Hepatic stellate cell (primary cell): Measurements from ENCODE around the gene SORL1.
"Not testable (repeated sequence)": the region's sequence is repeated elsewhere in the genome, so short reads cannot be mapped to it uniquely, and the experiment has no call there.

ENCODE experiments used
- DNase-seq: peaks from one replicate; pipeline ENCODE4 v3.0.0; 2011; ENCODE audit warnings: low spot score

Gene SORL1

DNA sequence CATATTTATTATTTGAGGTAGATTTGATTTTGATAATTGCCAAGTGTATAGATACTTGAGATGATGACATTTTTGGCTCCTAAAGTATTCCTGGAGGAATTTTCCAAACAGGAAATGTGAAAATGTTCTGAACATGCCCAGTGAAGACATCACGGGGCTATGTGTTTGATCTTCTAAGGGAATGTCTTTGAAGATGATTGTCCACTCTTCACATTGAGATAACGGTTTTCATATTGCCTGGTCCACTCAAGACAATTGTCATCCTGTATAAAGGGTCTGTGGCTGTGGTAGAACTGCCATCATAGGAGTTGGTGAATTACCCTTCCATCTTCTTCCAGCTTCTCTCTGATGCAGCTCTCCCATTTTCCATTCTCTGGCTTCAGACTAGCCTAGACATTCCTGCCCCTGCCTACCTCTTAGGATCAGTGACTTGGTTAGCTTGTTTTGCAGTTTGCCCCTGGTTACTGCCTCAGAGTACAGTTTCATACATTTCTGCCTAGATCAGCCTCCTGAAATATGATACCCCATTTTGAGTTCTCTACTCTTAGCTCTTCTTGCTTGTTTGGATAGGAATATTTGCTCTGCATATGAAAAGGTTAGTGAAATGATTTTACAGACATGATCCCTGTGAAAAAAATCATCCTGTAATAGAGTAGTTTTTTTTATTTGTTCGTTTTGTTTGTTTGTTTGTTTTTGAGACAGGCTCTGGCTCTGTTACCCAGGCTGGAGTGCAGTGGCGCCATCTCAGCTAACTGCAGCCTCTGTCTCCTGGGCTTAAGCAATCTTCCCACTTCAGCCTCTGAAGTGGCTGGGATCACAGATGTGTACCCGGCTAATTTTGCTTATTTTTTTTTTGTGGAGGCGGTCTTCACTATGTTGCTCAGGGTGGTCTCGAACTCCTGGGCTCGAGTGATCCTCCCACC lies 112.0 kb downstream of the SORL1 start:
- DNase-seq, result no peak

GRCh38 chr11:121564948-121565684 lies 113.0 kb downstream of the SORL1 start:
- DNase-seq, result no peak

DNA sequence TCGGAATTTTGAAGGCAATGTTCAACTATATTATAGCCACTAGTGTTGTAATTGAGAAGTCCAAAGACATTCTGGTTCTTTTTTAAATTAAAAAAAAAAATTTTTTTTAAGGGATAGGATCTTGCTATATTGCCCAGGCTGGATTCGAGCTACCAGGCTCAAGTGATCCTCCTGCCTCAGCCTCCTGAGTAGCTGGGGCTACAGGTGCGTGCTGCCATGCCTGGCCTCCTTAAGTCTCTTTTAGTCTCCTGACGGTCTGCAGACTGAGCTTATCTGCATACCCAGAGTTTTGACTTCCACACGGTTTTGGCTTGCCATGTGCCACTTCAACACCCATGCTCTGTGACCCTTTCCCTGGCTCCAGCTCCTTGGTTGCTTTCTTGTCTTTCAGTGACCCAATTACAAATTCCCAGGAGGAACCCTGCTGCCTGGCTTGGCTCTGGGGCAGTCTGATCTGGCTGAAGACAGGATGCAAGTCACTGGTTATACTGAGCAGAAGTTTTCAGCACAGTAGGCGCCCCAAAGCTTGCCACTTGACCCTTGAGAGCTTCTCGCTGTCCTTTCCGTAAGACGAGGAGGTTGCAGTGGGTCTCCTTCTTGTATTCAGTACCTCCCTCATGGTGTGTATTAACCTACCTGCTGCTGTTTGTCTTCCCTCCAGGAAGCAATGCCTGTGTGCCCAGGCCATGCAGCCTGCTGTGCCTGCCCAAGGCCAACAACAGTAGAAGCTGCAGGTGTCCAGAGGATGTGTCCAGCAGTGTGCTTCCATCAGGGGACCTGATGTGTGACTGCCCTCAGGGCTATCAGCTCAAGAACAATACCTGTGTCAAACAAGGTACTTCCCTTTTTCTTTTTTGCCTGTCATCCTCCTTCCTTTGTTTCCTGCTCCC lies 114.4 kb downstream of the SORL1 start:
- no peak for DNase-seq

GRCh38 chr11:121567995-121568394 lies 115.9 kb downstream of the SORL1 start:
- DNase-seq, result no peak

DNA sequence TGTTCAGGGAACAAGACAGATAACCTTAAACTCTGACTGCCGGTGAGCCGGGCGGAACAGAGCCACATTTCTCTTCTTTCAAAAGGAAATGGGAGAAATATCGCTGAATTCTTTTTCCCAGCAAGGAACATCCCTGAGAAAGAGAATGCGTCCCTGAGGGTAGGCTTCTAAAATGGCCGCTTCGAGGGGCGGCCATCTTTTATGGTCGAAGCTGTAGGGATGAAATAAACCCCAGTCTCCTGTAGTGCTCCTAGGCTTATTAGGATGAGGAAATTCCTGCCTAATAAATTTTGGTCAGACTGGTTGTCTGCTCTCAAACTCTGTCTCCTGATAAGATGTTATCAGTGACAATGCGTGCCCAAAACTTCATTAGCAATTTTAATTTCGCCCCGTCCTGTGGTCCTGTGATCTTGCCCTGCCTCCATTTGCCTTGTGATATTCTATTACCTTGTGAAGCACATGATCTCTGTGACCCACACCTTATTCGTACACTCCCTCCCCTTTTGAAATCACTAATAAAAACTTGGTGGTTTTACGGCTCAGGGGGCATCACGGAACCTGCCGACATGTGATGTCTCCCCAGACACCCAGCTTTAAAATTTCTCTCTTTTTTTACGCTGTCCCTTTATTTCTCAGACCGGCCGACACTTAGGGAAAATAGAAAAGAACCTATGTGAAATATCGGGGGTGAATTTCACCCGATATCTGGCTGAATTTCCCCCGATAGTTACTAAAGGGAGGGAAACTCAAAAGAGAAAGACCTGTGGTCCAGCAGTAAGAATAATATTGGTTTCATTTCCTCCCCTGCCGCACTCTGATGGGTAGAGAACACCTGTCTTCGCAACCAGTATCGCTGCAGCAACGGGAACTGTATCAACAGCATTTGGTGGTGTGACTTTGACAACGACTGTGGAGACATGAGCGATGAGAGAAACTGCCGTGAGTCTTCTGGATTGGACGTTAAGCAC lies 117.5 kb downstream of the SORL1 start:
- not testable (repeated sequence) for DNase-seq

DNA sequence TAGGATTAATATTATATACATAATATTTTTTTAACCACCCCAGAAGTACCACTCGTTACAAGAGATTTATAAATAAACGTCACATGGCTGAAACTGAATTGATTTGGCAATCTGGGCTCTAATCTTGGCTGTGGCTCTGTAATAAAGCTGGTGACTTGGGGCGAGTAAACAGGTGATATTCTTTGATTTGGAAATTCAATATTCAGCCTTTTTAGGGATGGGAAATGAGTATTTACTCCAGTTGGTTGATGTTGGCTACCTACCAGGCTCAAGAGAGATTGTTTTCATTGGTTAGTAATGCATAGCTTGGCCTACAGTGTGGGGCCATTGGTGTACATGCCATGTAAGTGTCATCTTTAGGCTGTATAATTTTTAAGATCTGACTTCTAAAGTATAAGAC lies 118.3 kb downstream of the SORL1 start:
- no peak for DNase-seq

DNA sequence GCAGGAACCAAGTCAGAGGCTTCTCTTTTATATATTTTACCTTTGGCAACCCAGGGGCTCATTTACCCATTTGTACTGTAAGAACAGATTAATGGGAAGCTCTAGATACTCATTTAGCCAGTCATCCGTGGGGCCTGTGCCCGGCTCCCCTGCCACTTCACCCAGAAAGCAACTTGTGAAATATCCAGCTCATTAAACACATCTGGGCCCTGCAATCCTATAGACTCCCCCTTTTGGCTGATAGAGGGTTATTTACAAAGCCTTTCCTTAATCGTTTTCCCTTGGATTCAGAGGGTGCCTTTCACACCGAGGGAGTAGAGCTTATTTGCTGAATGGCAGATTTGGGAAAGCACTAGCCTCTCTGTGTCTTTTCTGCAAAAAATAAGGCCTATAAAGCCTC lies 119.4 kb downstream of the SORL1 start:
- no peak for DNase-seq

GRCh38 chr11:121572571-121573059 lies 120.5 kb downstream of the SORL1 start:
- no peak for DNase-seq

DNA sequence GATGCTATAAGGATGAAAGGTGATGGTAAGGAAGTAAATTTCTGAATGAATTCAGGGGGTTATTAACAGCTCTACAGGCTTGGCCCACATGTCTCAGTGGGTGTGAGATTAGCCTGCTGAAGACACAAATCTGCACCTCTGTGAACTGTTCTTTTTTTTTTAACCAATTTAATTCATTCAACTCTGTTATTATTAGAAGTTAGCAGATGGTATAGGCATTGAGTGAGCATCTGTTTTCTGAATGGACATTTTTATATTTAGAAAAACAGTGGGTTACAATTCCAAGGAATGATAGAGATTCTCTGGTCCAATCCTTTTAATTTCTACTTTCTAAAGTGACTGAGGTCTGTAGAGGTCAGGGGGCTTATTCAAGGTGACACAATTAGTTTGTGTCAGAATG lies 122.7 kb downstream of the SORL1 start:
- no peak for DNase-seq

GRCh38 chr11:121575250-121575962 lies 123.3 kb downstream of the SORL1 start:
- DNase-seq, result no peak

GRCh38 chr11:121575963-121576290 lies 123.8 kb downstream of the SORL1 start:
- no peak for DNase-seq

DNA sequence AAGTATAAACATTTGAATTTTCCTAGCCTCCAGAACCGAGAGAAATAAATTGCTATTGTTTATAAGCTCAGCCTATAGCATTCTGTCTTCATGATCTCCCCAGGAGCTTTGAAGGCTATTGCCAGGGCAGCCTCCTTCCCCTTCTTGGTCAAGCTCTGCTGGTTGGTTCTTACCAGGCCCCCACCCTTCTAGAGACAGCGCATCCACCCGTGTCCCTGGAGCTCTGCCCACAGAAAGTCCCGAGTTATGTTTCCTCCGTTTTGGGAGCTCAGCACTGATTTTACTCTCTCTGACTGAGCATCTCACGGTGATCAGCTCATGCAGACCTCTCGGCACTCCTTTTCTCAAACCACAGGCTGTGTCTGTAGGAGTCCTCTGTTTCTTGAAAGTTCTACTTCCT lies 124.4 kb downstream of the SORL1 start:
- DNase-seq, result no peak

GRCh38 chr11:121577106-121577848 lies 125.2 kb downstream of the SORL1 start:
- DNase-seq, result no peak

- no peak for DNase-seq
Observed at GRCh38 chr11:121578251-121578976, 126.3 kb downstream of the SORL1 start.

DNA sequence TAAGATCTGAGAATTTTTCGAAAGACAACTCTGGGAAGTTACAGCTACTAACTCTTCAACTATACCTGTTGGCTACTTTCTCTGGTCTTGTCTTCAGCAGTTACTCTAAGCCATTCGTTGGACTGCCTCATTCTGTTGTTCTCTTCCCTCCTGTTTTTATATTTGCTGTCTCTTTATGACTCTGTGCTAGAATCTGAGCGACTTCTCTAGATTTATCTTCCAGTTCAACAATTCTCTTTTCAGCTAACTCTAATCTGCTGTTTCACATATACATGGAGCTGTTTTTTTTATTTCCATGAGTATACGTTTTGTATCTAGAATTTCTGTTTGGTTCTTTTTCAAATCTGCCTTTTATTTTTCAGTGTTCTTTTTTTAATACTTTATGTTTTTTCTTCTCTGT lies 128.0 kb downstream of the SORL1 start:
- no peak for DNase-seq

DNA sequence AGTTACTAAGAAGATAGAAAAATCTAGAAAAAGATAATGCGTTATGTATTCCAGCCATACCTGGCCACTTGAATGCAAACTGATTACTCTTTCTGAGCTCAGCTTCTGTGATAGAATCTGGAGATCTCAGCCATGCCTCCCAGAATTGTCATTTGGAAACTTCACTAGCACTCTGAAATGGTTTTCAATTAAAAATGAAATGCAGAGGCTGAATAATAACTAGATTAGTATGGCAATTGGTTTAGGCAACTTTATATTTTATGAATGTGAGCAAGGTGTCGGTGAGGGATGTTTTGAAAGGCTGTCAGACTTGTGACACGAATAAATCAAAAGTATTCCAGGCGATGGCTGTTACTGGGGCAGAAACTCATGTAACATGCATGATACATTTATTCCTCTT lies 129.5 kb downstream of the SORL1 start:
- no peak for DNase-seq

DNA sequence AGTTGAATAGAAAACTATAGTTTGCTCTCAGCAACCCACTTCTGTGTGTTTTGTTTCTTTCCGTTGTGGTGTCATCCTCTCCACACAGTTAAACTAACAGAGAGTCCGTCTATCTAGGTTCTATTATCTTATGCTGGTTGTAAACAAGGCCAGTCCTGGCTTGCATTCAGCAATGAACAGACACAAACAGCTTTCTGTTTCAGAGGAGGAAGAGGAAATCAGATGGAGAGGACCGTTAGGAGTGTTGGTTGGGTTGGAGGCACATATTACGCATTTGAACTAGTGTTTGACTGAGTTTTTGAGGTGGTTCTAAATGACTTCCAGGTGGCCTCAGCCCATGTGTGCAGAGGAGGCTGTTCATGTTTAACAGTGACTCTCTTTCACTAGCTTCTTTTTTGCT lies 130.2 kb downstream of the SORL1 start:
- DNase-seq, result no peak

DNA sequence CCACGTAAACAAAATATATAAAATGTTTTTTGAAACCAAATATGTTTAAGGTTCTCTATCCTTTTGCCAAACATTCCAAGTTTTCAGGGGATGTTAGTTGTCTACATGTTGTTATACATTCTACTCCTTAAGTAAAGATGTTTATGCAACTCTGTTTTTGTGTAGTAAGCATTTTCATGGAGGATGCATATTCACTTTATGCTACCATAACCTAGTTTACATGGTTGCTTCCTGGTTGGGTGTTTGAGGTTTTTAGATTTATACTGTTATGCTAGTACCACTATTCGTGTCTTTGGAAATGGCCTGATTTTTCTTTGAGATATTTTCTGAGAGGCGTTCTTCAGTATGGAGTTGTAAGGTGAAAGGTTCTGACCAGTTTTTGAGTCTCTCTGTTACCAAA lies 131.7 kb downstream of the SORL1 start:
- no peak for DNase-seq

- DNase-seq, result no peak
Observed at GRCh38 chr11:121586750-121587149, 134.6 kb downstream of the SORL1 start.
